Parathyroid adenoma (tissue), 2 donors: ENCODE data around the gene PEX1.

Source experiments
- H2AFZ ChIP-seq: fragments of 300-600 bp; sonication (generic); one replicate; pipeline ENCODE4 v1.7.0; 2017; ENCODE audit warnings: antibody characterized with exemption, mild to moderate bottlenecking
- H3K27ac ChIP-seq: fragments of 300-600 bp; sonication (generic); one replicate; pipeline ENCODE4 v1.7.0; 2017
- H3K27me3 ChIP-seq: fragments of 300-600 bp; sonication (generic); one replicate; pipeline ENCODE4 v1.7.0; 2017; ENCODE audit warnings: low read length; ENCODE audit not compliant: control insufficient read depth, insufficient read depth
- H3K36me3 ChIP-seq: fragments of 300-600 bp; sonication (generic); one replicate; pipeline ENCODE4 v1.7.0; 2017; ENCODE audit warnings: low read length; ENCODE audit not compliant: control insufficient read depth, insufficient read depth
- H3K4me1 ChIP-seq: fragments of 300-600 bp; sonication (generic); one replicate; pipeline ENCODE4 v1.7.0; 2017; ENCODE audit warnings: control low read depth
- H3K4me2 ChIP-seq: fragments of 300-600 bp; sonication (generic); one replicate; pipeline ENCODE4 v1.7.0; 2017; ENCODE audit warnings: low read length
- H3K4me3 ChIP-seq: fragments of 300-600 bp; sonication (generic); one replicate; pipeline ENCODE4 v1.7.0; 2017; ENCODE audit warnings: low read depth, low read length
- H3K79me2 ChIP-seq: fragments of 300-600 bp; sonication (generic); one replicate; pipeline ENCODE4 v1.7.0; 2017; ENCODE audit warnings: control low read depth
- H3K9ac ChIP-seq: fragments of 300-600 bp; sonication (generic); one replicate; pipeline ENCODE4 v1.7.0; 2017; ENCODE audit warnings: mild to moderate bottlenecking
- H3K9me3 ChIP-seq: fragments of 300-600 bp; sonication (generic); one replicate; pipeline ENCODE4 v1.7.0; 2017; ENCODE audit warnings: low read length; ENCODE audit not compliant: control insufficient read depth
- CTCF ChIP-seq: fragments of 300-600 bp; sonication (generic); IDR thresholded peaks from one replicate; pipeline ENCODE4 v1.7.0; 2017; ENCODE audit warnings: antibody characterized with exemption, mild to moderate bottlenecking
- donor health status: primary hyperparathyroidism.

PEX1 gene

GRCh38 chr7:92560602-92561001 lies 32.3 kb upstream of the PEX1 start:
- Histone ChIP-seq H3K9me3 (no peaks in the 10 kb centered on the region), H3K4me3 (no peak overlapping the region), H3K79me2 (no peaks in the 10 kb centered on the region), H3K4me2 (no peak overlapping the region), H2AFZ (no peak overlapping the region), H3K36me3 (no peaks in the 10 kb centered on the region), H3K4me1 (no peaks in the 10 kb centered on the region), H3K27ac (no peak overlapping the region), H3K9ac (no peak overlapping the region), H3K27me3 (no peaks in the 10 kb centered on the region)
- TF ChIP-seq CTCF: no peak

DNA sequence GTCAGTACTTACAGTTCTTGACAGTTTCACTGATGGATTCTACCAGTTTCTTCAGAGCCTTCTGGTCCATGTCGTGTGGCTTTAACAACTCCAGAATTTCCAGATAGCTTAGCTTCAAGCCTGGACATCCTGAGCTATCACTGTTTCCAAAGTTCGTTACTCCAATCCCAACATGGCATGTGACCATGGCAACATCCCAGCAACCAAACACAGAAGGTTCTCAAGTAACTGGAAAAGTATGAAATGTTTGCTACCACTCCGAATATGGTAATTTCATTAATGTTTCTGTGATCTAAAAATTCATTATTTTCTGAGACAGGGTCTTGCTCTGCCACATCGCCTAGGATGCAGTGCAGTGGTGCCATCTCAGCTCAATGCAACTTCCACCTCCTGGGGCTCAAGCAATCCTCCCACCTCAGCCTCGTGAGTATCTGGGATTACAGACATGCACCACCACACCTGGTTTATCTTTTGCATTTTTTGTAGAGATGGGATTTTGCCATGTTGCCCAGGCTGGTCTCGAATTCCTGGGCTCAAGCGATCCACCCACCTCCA lies 29.6 kb upstream of the PEX1 start:
- Histone ChIP-seq H3K27me3 (no peaks in the 10 kb centered on the region), H3K36me3 (no peaks in the 10 kb centered on the region), H3K4me3 (no peak overlapping the region), H3K9me3 (no peaks in the 10 kb centered on the region), H3K4me2 (no peak overlapping the region), H2AFZ (no peak overlapping the region), H3K27ac (no peak overlapping the region), H3K9ac (no peak overlapping the region), H3K79me2 (no peaks in the 10 kb centered on the region), H3K4me1 (no peaks in the 10 kb centered on the region)
- no peak for TF ChIP-seq CTCF

GRCh38 chr7:92557249-92557648 lies 28.9 kb upstream of the PEX1 start:
- Histone ChIP-seq H3K4me1 (no peaks in the 10 kb centered on the region), H3K36me3 (no peaks in the 10 kb centered on the region), H3K9me3 (no peaks in the 10 kb centered on the region), H3K9ac (no peak overlapping the region), H3K4me2 (no peak overlapping the region), H3K4me3 (no peak overlapping the region), H3K79me2 (no peaks in the 10 kb centered on the region), H3K27me3 (no peaks in the 10 kb centered on the region), H3K27ac (no peak overlapping the region), H2AFZ (no peak overlapping the region)
- no peak for TF ChIP-seq CTCF

GRCh38 chr7:92550194-92550593 lies 21.9 kb upstream of the PEX1 start:
- Histone ChIP-seq H3K4me1 (no peaks in the 10 kb centered on the region), H3K36me3 (no peaks in the 10 kb centered on the region), H3K9ac (no peak overlapping the region), H3K9me3 (no peaks in the 10 kb centered on the region), H3K4me3 (no peak overlapping the region), H3K27me3 (no peaks in the 10 kb centered on the region), H3K27ac (no peak overlapping the region), H3K4me2 (no peak overlapping the region), H3K79me2 (no peaks in the 10 kb centered on the region), H2AFZ (no peak overlapping the region)
- TF ChIP-seq CTCF: no peak

DNA sequence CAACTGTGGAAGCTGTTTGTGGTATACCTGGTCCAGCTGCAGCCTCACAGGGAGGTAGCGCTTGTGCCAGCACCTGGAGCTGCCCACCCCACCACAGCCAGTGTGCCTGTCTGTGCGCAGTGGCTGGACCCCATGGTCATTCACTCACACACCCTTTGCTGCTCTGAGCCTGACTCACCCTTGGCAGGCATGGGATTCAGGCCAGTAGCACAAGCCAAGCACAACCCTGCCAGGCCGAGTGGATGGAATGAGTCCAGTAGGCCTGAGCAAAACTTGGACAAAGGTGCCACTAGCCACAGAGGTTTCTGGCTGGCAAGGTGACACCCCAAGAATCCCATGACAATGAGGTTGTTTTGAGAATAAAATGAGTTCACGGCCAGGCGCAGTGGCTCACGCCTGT lies 19.3 kb upstream of the PEX1 start:
- Histone ChIP-seq H3K9me3 (no peaks in the 10 kb centered on the region), H3K4me2 (no peak overlapping the region), H3K27me3 (no peaks in the 10 kb centered on the region), H3K4me3 (no peak overlapping the region), H3K79me2 (no peaks in the 10 kb centered on the region), H3K9ac (no peak overlapping the region), H3K36me3 (no peaks in the 10 kb centered on the region), H2AFZ (no peak overlapping the region), H3K27ac (no peak overlapping the region), H3K4me1 (no peaks in the 10 kb centered on the region)
- TF ChIP-seq CTCF: no peak
